Aorta (tissue), 5 donors: Measurements from ENCODE around the gene CDK4. TPM values are rescaled to one million over a fixed set of nuclear protein-coding genes. Genes with fewer than 3 reads are reported as not detected.
A peak's percentile ranks its signal among the peaks of the same experiment; 100 is the strongest.

Experiments
- ATAC-seq: fragments of 200-7000 bp; cut with Tn5 transposase; one replicate; pipeline ENCODE4 v1.9.1; 2022; ENCODE audit warnings: moderate library complexity; ENCODE audit not compliant: low FRiP score
- DNase-seq, 2 donors: peaks; one replicate each; pipeline ENCODE4 v3.0.0-alpha.2; 2020
- H3K27ac ChIP-seq, 2 donors: one replicate each; pipeline ENCODE4 v1.5.1; 2013; ENCODE audit warnings: low read length in 2 of 2, mild to moderate bottlenecking in 2 of 2, moderate library complexity in 2 of 2, control low read depth in 1 of 2, inconsistent platforms in 1 of 2, low read depth in 1 of 2
- H3K27me3 ChIP-seq, 2 donors: one replicate each; pipeline ENCODE4 v1.6.1; 2013; ENCODE audit warnings: control low read depth in 1 of 2, low read length in 1 of 2, mild to moderate bottlenecking in 1 of 2, moderate library complexity in 1 of 2; ENCODE audit not compliant: insufficient read depth in 2 of 2, control insufficient read depth in 1 of 2
- H3K36me3 ChIP-seq, 2 donors: one replicate each; pipeline ENCODE4 v1.6.1; 2013; ENCODE audit warnings: control low read depth in 1 of 2, low read length in 1 of 2, mild to moderate bottlenecking in 1 of 2; ENCODE audit not compliant: insufficient read depth in 2 of 2, control insufficient read depth in 1 of 2
- H3K4me1 ChIP-seq, 2 donors: one replicate each; pipeline ENCODE4 v1.6.1; 2013; ENCODE audit warnings: low read length in 2 of 2, control low read depth in 1 of 2, mild to moderate bottlenecking in 1 of 2, moderate library complexity in 1 of 2; ENCODE audit not compliant: insufficient read depth in 2 of 2, control insufficient read depth in 1 of 2
- H3K4me3 ChIP-seq, 2 donors: one replicate each; pipeline ENCODE4 v1.5.1; 2013; ENCODE audit warnings: low read length in 2 of 2, control low read depth in 1 of 2, mild to moderate bottlenecking in 1 of 2
- H3K9me3 ChIP-seq: one replicate; pipeline ENCODE4 v1.6.1; 2013; ENCODE audit warnings: mild to moderate bottlenecking, low read length; ENCODE audit not compliant: control insufficient read depth
- WGBS, 2 donors: extraction: QIAGEN DNeasy Blood & Tissue Kit; methylation state at CpG; one replicate each; pipeline ENCODE4 v1.1.7; 2013; 5-methylcytosine and 5-hydroxymethylcytosine counted together
- intact Hi-C, 2 donors: fragments of 100-400 bp; cut with DNase I; formaldehyde crosslinking; loops; one replicate each; pipeline versions ENCODE4 v1.14.2 to v1.15.0; 2022
- long read RNA-seq, 2 donors: library from polyadenylated mRNA; unstranded; transcript quantifications; one replicate each; pipeline ENCODE4 v2.0.0, GENCODE V29; 2020 to 2021
- polyA plus RNA-seq, 2 donors: library from polyadenylated mRNA; stranded (reverse); fragments of 200-250 nt; gene quantifications; one replicate each; pipeline ENCODE4 v1.2.3, GENCODE V29; 2013
- total RNA-seq, 2 donors: library from RNA; stranded (reverse); fragmentation: NEBNext Ultra II Directional; extraction: Animal tissue kit (Norgen Biotek cat#: 25700); gene quantifications; one replicate each; pipeline ENCODE4 v1.2.1, GENCODE V29; 2021
- donor health status: healthy with polysubstance abuse.
- donor health status: Bipolar disorder and iron deficiency.
- donor health status: DM: no; HTN: no; CAD: no.
- donor health status: DM: no; HTN: no; CAD: no.
- donor health status: DM: yes; HTN: yes; CAD: no.

CDK4 gene
- total RNA-seq: 10 to 100 TPM; 54.6 to 55.0 TPM
- 10 to 100 TPM; 44.7 to 60.4 TPM for polyA plus RNA-seq
- long read RNA-seq, donor 1, transcript CDK4-201 (8 exons, 2,076 nt): major isoform, 179 of 194 reads
- long read RNA-seq, donor 1, partial matches to known transcripts: 5 of 194 reads
- long read RNA-seq, donor 1, other reads (novel, unspliced or antisense): 10 of 194 reads
- long read RNA-seq, donor 2, transcript CDK4-201 (8 exons, 2,076 nt): major isoform, 40 of 47 reads
- long read RNA-seq, donor 2, partial matches to known transcripts: 2 of 47 reads
- long read RNA-seq, donor 2, other reads (novel, unspliced or antisense): 4 of 47 reads

DNA sequence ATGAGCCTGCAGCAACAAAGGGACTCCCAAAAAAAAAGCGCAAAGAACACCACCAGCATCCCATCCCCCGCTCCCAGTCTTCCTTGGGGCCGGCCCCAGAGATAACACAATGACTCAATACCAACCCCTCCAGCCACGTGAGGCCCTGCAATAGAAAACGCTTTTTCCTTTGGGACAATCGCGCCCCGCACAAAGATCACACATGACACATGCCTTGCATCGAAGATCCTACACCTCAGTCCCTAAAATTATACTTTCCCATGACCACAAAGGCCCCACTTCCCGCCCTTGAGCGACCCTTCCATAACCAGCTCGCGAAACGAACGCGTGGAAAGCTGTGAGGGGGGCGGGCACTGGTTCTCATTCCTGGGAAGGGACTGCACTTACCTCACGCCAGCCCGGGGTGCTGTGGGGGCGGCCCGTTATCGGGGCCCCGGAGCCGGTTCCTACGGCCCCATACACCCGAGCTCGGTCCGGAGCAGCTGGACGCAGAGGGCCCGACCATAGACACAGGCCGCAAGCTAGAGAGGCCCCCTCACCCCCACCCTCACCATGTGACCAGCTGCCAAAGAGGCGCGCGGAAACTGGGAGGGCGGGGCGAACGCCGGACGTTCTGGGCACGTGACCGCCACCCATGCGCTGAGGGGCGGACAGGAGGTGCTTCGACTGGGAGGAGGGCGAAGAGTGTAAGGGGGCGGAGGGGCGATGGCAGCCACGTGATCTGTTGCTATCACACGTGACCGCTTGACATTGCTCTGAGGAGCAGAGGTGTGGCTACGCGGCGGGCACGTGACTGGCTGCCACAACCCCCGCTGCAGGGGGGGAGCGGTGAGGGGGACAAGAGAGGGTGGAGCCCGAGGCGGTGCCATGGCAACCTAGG, at the start of gene CDK4:
Gene CDK4 (minus strand): TSS at position 523 of the 880 bp plus-strand sequence. CDS start 593 bp downstream, outside the sequence.
- intact Hi-C loops: no loop called here
- H3K36me3 ChIP-seq: peaks cover 0 to 4% of the 10 kb centered on the region in 2 donors
- peaks cover 0 to 4% of the 10 kb centered on the region in 2 donors for H3K4me1 ChIP-seq
- peak within 1 kb of the TSS; percentile 60 to 75 for H3K4me3 ChIP-seq
- WGBS, 2 donors: 0 to 1% methylated on average over 58 of the region's 58 CpGs
- H3K27me3 ChIP-seq: no peaks in the 10 kb centered on the region
- peak within 1 kb of the TSS; percentile 28 to 80 for H3K27ac ChIP-seq
- ATAC-seq (peak; percentile 97), DNase-seq (peak; percentile 99 to 100)
- no peaks in the 10 kb centered on the region for H3K9me3 ChIP-seq

DNA sequence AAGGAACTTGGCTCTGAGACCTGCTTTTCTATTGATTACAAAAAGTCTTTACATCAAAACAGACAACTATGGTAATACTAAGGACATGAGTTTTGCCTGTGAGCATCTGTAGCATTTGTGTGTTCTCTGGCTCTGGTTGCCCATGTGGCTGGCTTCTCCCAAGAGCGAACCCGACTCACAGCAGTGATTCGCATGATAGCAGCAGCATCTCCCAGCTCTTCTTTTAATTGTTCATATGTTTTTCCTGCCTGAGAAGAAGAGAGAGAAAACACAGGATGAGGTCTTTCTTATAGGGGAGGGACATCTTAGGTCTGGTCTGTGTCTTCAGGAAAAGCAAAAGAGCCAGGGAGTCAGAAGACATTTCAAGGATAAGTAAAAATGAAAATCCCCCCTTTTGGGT, 48.9 kb upstream of the CDK4 start:
- H3K4me1 ChIP-seq: no peaks in the 10 kb centered on the region
- no peak for DNase-seq
- H3K27ac ChIP-seq: no peak overlapping the region
- WGBS, 2 donors: 93 to 95% methylated on average over 3 of the region's 3 CpGs
- H3K27me3 ChIP-seq: no peaks in the 10 kb centered on the region
- no peak overlapping the region for H3K4me3 ChIP-seq
- H3K36me3 ChIP-seq: peaks cover 4 to 7% of the 10 kb centered on the region in 2 donors
- intact Hi-C loops: no loop called here
- H3K9me3 ChIP-seq: no peaks in the 10 kb centered on the region
- ATAC-seq: no peak

DNA sequence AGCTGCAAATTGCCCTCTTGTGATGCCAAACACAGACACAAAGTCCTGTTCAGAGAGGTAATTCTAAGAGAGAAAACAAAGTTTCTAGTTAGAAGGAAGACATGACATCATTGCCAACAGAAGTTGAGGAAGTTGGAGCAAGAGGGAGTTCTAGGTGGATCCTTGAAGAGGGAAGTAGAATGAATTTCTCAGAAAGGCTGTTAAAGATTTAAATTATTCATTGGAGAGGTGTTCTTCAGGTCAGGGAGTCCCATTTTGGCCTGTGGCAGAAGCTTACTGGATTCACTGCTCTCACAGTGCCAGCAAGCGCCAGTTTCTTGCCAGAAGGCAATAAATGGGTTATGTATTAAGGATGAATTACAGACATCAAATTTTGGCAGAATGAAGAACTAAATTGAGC, 45.8 kb upstream of the CDK4 start:
- H3K27ac ChIP-seq: no peak overlapping the region
- peaks cover 4 to 8% of the 10 kb centered on the region in 2 donors for H3K36me3 ChIP-seq
- H3K9me3 ChIP-seq: no peaks in the 10 kb centered on the region
- intact Hi-C loops: no loop called here
- H3K4me3 ChIP-seq: no peak overlapping the region
- no peaks in the 10 kb centered on the region for H3K27me3 ChIP-seq
- no peaks in the 10 kb centered on the region for H3K4me1 ChIP-seq
- DNase-seq: no peak
- ATAC-seq: no peak
- WGBS, 2 donors: 93 to 96% methylated on average over 1 of the region's 1 CpG

DNA sequence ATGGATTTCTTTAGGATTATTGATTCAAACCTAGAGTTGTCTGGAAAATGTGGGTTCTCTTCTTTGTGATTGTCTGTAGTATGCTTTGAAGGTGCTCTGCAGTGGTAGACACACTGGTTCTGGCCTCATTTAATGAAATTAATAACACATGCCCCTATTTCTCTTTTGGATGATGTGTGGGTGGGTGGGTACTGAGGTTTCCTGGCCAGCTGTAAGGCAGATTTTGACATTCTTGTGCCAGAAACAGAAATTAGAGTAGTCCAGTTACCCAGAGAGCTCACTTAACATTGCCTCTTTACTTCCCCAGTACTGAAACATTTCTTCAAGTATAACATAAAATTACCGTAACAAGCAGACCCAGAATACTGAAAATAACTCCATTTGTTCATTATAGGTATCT, 44.9 kb upstream of the CDK4 start:
- Histone ChIP-seq H3K9me3 (no peaks in the 10 kb centered on the region), H3K4me1 (no peaks in the 10 kb centered on the region), H3K27ac (no peak overlapping the region), H3K4me3 (no peak overlapping the region), H3K27me3 (no peaks in the 10 kb centered on the region), H3K36me3 (peaks cover 4 to 7% of the 10 kb centered on the region in 2 donors)
- intact Hi-C loops: no loop called here
- no peak for ATAC-seq
- DNase-seq: no peak
- 89 to 93% methylated on average over 1 of the region's 1 CpG for WGBS, 2 donors

DNA sequence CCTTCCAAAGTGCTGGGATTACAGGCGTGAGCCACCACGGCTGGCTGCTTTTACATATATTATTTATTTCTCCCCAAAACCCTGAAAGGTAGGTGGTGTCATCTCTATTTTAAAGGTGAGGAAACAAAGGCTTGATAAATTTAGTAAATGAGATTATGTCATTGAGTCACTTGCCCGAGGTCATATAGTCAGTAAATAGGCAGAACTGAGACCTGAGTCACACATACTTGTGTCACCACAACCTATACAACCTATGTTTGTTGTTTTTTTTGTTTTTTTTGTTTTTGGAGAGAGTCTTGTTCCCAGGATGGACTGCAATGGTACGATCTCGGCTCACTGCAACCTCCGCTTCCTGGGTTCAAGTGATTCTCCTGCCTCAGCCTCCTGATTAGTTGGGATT, 43.2 kb upstream of the CDK4 start:
- ATAC-seq (no peak), DNase-seq (no peak)
- H3K27me3 ChIP-seq: no peaks in the 10 kb centered on the region
- intact Hi-C loops: no loop called here
- no peak overlapping the region for H3K4me3 ChIP-seq
- no peak overlapping the region for H3K27ac ChIP-seq
- peaks cover 4 to 6% of the 10 kb centered on the region in 2 donors for H3K36me3 ChIP-seq
- no peaks in the 10 kb centered on the region for H3K4me1 ChIP-seq
- no peaks in the 10 kb centered on the region for H3K9me3 ChIP-seq
- 90 to 95% methylated on average over 6 of the region's 6 CpGs for WGBS, 2 donors

DNA sequence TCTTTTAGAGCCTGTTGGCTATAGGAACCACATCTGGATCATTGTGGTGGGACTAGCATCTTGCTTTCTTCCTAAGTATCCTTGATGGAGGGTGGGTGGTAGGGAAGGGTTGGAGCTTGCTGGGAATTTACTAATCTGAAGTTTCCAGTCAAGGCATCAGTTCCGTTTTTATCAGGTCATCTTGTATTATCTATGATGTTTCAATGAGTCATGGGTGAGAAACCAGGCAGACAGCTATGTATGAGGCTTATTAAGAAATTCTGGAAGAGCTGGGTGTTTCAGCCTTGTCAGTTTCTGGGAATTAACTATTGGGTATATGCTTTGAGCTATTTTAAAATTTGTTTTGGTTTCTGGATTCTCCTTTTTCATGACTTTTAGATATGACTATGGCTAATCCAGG, 41.8 kb upstream of the CDK4 start:
- intact Hi-C loops: no loop called here
- ATAC-seq (no peak), DNase-seq (no peak)
- H3K36me3 ChIP-seq: peaks cover 4% of the 10 kb centered on the region in 2 donors
- no peaks in the 10 kb centered on the region for H3K4me1 ChIP-seq
- H3K9me3 ChIP-seq: no peaks in the 10 kb centered on the region
- no peak overlapping the region for H3K27ac ChIP-seq
- 21 to 25% methylated on average over 1 of the region's 1 CpG for WGBS, 2 donors
- no peak overlapping the region for H3K4me3 ChIP-seq
- no peaks in the 10 kb centered on the region for H3K27me3 ChIP-seq

DNA sequence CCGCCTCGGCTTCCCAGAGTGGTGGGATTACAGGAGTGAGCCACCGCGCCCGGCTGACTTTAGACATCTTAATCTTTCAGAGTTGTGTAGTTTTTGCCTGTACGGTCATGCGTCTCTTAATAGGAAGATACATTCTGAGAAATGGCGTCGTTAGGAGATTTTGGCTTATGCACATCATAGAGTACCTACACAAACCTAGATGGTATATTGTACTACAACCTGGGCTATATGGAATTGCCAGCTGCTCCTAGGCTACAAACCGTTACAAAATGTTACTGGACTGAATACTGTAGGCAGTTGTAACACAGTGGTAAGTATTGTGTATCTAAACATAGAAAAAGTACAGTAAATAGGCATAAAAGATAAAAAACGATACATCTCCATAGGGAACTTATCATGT, 31.8 kb upstream of the CDK4 start:
- no peak overlapping the region for H3K4me3 ChIP-seq
- H3K36me3 ChIP-seq: peaks cover 2 to 7% of the 10 kb centered on the region in 2 donors
- H3K27ac ChIP-seq: no peak overlapping the region
- DNase-seq (no peak), ATAC-seq (no peak)
- no peaks in the 10 kb centered on the region for H3K4me1 ChIP-seq
- intact Hi-C loops: loop anchor here in 1 of 2 donors (5.0 kb wide), 1 partner anchor 123 kb away; no protein-coding TSS in a partner anchor
- 92 to 93% methylated on average over 11 of the region's 11 CpGs for WGBS, 2 donors
- no peaks in the 10 kb centered on the region for H3K9me3 ChIP-seq
- no peaks in the 10 kb centered on the region for H3K27me3 ChIP-seq

DNA sequence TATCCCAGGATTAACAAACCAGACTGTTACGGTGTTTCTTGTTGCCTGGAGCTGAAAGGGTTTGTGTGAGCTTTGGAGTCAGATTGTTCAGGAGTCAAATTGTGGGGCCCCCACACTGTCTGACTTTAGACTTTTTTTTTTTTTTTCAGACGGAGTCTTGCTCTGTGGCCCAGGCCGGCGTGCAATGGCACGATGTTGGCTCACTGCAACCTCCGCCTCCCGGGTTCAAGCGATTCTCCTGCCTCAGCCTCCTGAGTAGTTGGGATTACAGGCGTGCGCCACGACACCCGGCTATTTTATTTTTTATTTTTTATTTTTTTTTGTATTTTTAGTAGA, 31.3 kb upstream of the CDK4 start:
- WGBS, 2 donors: 84 to 86% methylated on average over 12 of the region's 12 CpGs
- Histone ChIP-seq H3K27me3 (no peaks in the 10 kb centered on the region), H3K36me3 (peaks cover 2 to 7% of the 10 kb centered on the region in 2 donors), H3K4me1 (no peaks in the 10 kb centered on the region), H3K27ac (no peak overlapping the region), H3K9me3 (no peaks in the 10 kb centered on the region), H3K4me3 (peak overlapping the region; percentile 16 to 95)
- DNase-seq (no peak), ATAC-seq (no peak)
- intact Hi-C loops: loop anchor here in 1 of 2 donors (5.0 kb wide), 1 partner anchor 124 kb away; no protein-coding TSS in a partner anchor
